Stimulated activated CD4-positive, alpha-beta T cell treated with anti-CD3 and anti-CD28 coated beads, Interleukin-12 subunit alpha, Interleukin-12 subunit beta, amount 100 ng/mL, for 48 hours (primary cell): Measurements from ENCODE around the gene HAGH.
"Not testable (repeated sequence)": the region's sequence is repeated elsewhere in the genome, so short reads cannot be mapped to it uniquely, and the experiment has no call there.

Experiments used
- DNase-seq, 3 donors: peaks; one replicate each; pipeline ENCODE4 v3.0.0-alpha.2; 2020; ENCODE audit warnings: low read depth in 2 of 3, low spot score in 1 of 3

Gene HAGH

DNA sequence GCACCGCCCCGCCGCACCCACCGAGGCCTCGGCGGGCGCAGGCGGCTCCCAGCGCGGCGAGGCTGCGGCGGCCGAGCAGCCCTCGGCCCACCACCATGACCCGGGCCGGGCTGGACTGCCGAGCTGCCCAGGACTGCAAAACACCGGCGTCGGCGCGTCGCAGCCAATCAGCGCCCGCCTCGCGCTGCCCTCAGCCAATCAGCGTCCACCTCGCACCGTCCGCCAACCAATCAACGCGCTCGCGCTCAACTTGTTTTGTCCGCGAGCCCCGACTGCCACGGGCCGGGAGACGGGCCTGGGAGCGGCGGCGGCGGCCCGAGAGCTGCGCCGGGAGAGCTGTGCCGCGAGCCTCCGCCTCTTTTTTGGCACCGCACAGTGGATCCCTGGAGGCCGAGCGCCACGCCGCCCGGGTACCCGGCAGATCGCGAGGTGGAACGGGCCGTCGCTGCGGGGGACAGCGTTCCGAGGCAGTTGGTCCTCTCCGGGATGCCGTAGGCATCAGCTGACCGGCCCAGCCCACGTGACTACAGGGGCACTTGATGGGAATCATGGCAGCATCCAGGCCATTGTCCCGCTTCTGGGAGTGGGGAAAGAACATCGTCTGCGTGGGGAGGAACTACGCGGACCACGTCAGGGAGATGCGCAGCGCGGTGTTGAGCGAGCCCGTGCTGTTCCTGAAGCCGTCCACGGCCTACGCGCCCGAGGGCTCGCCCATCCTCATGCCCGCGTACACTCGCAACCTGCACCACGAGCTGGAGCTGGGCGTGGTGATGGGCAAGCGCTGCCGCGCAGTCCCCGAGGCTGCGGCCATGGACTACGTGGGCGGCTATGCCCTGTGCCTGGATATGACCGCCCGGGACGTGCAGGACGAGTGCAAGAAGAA, at the start of gene HAGH, which contains the start of gene FAHD1:
HAGH (minus strand) TSS at position 135 of the 883 bp plus-strand sequence; CDS start at position 97, 38 bp downstream.
FAHD1 (plus strand) TSS at position 516 of the 883 bp plus-strand sequence; CDS start at position 549, 33 bp downstream.
- DNase-seq = peak; percentile 80 to 86 (median 81)

DNA sequence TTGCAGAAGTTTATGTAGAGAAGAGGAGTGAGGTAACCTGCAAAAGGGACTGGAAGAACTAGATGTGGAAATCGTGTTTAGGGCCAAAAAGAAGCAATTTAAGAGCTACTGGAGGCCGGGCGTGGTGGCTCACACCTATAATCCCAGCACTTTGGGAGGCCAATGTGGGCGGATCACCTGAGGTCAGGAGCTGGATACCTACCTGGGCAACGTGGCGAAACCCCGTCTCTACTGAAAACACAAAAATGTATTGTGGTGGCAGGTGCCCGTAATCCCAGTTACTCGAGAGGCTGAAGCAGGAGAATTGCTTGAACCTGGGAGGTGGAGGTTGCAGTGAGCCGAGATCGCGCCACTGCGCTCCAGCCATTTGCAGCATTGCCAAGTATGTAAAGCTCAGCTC, 49.4 kb upstream of the HAGH start:
- DNase-seq = not testable (repeated sequence)

GRCh38 chr16:1874854-1875253, 48.2 kb upstream of the HAGH start:
- DNase-seq = no peak

DNA sequence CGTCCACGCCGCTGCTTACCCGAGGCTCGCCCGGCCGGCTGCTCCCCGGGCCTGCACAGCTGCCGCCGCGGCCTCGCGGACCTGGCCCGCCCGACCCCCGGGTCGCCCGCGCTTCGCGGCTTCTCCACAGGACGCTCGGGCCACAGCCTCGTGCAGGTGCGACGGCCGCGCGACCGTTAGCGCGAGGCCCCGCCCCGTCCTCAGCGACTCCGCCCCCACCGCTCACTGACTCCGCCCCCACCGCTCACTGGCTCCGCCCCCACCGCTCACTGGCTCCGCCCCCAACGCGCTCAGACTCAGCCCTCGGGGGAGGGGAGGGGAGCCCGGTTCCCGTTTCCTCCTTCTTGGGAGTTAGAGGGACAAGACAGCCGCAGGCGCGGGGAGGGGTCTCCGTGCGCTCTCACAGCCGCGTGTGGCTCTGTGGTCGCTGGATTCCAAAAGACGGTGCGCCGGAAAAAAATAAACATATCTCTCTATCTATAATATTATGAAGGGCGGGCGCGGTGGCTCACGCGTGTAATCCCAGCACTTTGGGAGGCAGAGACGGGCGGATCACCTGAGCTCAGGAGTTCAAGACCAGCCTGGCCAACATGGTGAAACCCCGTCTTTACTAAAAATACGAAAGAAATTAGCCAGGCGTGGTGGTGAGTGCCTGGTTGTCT, 45.5 kb upstream of the HAGH start, which contains the start of gene MEIOB:
MEIOB (minus strand) TSS at position 191 of the 662 bp plus-strand sequence. CDS start 3,989 bp downstream, outside the sequence.
- DNase-seq = peak in 2 of 3 donors; percentile 25 to 46

- no peak for DNase-seq
Observed at GRCh38 chr16:1870365-1871082, 43.9 kb upstream of the HAGH start.

DNA sequence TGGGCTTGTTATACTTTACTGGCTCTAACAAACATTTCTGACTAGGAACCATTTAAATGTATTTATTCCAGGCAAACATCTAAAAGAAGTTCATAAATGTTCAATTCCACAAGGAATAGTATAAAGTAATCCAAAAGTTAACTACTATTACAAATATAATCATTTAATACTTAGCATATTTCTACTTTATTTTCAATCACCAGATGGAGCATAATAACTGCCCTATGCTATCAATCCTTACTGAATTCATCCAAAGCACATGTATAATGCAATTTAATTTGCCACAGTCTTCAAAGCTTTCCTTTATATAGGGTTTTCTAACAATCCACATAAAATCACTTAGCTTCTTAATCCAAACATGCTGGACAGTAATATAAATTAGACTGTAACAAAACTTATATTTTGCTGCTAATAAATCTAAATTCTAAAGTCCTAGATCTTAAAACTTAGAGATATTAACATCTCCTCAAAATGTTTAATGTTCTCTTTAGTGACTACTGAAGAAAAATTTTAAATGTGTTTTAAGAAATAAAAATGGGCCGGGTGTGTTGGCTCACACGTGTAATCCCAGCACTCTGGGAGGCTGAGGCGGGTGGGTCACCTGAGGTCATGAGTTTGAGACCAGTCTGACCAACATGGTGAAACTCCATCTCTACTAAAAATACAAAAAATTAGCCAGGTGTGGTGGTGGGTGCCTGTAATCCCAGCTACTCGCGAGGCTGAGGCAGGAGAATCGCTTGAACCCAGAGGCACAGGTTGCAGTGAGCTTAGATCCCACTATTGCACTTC, 39.5 kb upstream of the HAGH start:
- no peak for DNase-seq

DNA sequence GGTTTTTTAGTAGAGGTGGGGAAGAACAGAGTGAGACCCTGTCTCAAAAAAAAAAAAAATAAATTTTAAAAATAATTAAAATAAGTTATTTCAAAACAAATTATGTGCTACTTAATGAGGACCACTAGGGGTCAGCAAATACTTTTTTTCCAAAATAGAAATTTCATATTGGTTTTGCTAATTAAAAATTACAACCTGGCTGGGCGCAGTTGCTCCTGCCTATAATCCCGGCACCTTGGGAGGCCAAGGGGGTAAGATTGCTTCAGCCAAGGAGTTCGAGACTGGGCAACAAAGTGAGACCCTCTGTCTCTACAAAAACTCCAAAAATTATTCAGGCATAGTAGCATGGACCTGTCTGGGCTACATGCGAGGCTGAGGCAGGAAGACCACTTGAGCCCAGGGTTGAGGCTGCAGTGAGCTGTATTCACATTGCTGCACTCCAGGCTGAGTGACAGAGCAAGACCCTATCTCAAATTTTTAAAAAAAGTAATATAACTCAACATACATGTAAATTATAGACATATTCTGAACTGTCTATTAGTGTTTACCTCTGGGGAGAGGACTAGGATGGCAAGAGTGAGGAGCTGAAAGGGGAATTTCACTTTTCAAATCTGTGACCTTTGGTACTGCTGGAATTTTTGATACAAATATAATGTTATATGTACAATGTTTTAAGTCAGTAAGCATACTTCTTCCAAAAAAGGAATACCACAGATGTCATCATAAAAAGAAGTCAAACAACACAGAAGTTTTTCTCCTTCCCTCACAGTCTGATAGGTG, 37.2 kb upstream of the HAGH start:
- DNase-seq = no peak

GRCh38 chr16:1862394-1862793, 35.8 kb upstream of the HAGH start:
- no peak for DNase-seq

DNA sequence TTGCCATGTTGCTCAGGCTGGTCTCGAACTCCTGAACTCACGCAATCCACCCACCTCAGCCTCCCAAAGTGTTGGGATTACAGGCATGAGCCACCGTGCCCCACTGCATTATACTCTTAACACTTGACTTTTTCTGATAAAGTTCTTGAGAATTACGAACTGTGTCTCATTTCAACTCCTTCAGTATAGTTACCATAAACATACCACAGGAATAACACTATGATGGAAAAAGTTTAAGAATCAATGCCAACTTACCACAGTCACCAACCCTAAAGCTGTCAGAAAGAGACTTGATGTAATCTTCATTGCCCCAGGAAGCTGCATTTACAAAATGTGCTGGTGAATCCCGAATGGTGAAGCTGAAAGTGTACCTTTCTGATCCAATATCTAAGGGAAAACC, 35.1 kb upstream of the HAGH start:
- no peak for DNase-seq

GRCh38 chr16:1859650-1860049, 33.0 kb upstream of the HAGH start:
- DNase-seq = no peak

DNA sequence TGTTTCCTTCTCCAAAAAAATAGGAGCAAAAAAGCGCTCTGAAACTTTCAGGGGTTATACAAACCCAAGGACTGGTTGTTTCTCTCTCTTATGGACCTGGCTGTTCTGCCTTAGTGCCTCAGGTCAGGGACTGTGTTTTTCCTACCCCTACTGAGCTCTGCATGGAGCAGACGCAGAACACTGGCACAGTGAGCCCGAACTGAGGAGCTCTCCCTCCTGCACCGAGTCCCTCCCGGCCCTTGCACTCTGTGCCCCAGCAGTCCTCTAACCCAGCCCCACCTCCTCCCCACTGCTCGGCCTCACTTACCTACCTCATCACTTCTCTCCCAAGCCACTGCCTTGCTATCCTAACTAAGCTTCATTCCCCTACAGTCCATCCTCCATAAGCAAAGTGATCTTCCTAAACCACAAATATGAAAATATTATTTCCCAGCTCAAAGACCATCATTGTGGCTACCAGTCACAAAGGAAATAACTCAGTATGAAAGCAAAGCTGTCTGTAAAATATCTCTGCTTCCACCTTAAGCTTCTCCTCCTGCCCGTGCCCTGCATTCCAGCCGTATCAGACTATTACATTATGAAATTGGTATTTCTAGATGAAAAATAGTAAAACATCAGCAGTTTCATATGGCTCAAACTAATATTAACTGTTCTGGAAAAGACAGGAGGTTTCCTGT, 31.7 kb upstream of the HAGH start:
- DNase-seq = no peak

GRCh38 chr16:1857433-1858097, 30.9 kb upstream of the HAGH start:
- DNase-seq = no peak

GRCh38 chr16:1851793-1852192, 25.2 kb upstream of the HAGH start:
- no peak for DNase-seq

DNA sequence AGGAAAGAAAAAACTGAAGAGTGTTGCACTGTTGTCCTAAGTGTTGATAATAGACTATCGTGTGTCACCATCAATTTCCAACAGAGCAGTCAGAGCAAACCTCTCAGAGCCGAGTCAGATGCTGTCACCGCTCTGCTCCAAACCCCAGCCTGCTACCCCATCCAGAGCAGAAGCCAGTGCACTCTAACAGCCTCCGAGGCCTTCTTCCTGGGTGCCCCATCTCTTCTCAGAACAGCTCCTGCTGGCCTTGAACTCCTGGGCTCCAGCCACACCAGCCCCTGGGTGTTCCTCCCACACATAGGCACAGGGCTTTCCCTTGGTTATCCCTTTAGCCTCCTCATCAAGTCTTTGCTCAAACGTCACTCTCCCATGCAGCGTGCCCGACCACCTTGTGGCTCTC, 24.4 kb upstream of the HAGH start:
- no peak for DNase-seq

DNA sequence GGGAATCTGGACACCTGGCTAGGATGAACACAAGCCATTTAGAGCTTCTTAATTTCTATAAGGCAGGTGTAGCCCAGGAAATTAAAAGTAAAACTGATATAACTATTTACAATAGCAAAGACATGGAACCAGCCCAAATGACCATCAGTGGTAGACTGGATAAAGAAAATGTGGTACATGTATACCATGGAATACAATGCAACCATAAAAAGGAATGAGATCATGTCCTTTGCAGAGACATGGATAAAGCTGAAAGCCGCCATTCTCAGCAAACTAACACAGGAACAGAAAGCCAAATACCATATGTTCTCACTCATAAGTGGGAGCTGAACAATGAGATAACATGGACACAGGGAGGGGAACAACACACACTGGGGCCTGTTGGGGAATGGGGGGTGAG, 19.8 kb upstream of the HAGH start:
- DNase-seq = no peak

- no peak for DNase-seq
Observed at GRCh38 chr16:1845985-1846384, 19.4 kb upstream of the HAGH start.

DNA sequence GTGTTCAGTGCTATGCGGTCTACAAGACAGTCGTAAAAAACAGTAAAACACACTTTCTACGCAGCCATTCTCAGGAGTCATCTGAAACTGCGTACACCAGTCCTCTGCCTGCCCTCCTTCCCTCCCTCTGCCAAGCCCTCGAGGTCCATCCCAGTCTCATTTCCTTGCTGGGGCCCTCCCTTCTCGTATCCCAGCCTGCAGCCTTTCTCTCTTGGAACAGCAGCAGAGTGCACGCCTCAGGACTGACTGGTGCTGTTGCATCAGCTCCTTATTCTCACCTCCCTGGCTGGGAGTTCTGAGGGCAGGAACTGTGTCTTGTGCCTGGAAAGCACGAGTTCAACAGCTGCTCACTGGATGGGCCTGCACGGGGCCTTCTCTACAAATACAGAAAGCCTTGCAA, 12.9 kb upstream of the HAGH start:
- DNase-seq = no peak

- DNase-seq = no peak
Observed at GRCh38 chr16:1834096-1834495, 7.5 kb upstream of the HAGH start.
